HCEC 1CT (cell line): Measurements from ENCODE around the gene INKA2.
"Not testable (repeated sequence)": the region's sequence is repeated elsewhere in the genome, so short reads cannot be mapped to it uniquely, and the experiment has no call there.

Experiments used
- DNase-seq: peaks from one replicate; pipeline ENCODE4 v3.0.0-alpha.2; 2017

Gene INKA2

DNA sequence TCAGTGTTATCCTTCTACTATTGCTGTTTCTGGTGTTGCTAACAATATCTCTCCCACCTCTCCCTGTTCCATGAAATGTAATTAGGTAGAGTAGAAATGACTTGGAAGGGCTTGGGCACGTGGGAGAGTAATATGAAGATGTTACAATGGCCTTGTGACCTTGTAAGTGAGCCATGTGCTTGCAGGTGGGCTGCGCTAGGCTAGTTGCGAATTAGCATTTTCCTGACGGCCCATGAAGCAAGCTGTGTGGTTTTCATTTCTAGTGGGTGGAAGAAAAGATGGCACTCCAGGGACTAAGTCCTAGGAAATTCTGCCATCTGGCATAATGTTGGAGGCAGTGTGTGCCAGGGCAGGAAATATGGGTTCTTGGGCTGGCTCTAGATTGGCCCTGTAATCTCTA lies 8.8 kb upstream of the INKA2 start:
- DNase-seq, result no peak

GRCh38 chr1:111747282-111747734 lies 8.1 kb upstream of the INKA2 start:
- peak; percentile 79 for DNase-seq

- no peak for DNase-seq
Observed at GRCh38 chr1:111746614-111746999, 7.4 kb upstream of the INKA2 start.

DNA sequence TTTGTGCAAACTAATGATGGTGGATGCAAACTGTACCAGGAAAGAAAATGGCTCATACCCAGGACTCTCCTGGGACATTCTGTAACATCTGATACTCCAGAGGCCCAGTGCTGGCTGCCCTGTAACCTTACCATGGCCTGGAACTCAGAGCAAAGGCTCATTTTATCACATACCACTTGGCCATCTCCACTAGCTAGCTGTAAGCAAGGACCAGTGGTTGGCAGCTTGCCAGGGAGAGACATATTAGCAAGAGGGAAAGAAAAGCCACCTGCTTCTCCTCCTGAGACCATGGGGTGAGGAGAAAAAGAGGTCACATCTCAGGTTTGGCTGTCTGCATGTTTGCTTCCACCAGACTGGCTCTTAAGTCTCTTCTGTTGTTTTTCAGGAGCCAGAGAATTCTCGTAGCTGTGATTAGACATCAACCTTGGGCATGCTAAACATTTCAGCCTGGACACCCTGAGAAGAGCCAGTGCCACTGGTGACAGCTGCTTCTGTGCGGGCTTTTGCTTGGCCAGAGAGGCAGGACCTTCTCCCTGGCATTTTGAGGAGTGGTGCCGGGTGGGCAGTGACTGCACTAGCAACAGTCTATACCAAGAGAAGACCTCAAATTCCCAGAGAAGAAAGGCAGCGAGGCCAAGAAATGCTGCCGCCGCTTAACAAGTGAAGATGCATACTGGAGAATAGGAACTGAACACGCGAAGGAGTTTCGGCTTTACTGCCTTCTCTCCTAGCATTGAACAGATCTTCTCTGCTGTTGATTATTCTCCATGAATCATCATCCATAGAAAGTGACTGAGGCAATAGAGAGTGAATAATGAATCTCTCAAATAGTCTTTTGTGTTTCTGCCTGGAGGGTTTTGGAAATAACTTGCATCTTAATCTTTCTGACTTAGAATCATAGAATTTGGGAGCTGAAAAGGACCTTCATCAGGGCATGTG lies 6.7 kb upstream of the INKA2 start:
- DNase-seq, result no peak

DNA sequence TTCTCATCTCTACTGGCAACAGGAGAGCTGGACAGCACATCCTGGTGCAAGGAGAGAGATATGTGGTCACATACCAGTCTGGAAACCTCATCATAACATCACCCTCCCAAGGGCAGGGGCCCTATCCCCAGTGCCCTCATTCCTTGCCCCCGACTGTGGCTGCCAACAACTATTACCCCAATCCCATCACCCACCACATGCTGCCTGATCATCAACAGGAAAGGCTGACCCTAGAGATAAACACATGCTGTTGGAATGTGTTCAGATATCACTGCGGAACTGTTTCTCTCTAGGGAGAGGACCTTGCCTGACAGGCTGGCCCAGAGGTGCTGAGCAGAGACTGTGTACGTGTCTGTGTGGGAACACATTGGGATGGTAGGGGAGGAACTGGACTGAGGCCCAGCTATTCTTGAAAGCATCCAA lies 4.5 kb upstream of the INKA2 start:
- peak; percentile 53 for DNase-seq

DNA sequence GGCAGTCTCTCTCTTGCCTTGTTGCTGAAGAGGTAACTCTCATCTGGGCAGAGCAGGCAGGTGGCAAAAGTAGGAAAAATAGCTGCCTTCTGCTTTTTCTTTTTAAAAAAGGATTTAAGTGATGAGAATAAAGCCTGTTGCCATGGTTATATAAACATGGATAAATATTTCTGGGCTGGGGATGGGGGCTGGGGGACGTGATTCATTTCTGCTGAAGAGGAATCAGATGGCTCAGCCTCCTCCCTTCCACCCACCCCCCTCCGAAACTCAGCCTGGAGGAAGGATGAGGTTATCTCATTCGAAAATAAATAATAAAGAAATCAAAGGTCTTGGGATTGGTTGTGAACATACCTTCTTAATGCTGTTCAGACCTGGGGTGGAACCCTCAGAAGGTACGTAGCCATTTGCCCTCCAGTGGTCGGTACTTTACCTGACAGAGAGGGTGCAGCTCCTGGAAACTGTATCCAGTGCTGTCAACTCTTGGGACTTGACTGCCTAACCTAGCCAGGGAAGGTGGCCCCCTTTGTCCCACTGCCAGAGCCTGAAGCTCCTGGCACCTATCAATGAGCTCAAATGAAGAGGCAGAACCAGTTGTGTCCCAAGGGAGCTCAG lies 3.8 kb upstream of the INKA2 start:
- DNase-seq, result no peak

- not testable (repeated sequence) for DNase-seq
Observed at GRCh38 chr1:111742292-111742691, 3.1 kb upstream of the INKA2 start.

- DNase-seq, result peak; percentile 63
Observed at GRCh38 chr1:111739925-111740765, 950 bp upstream of the INKA2 start.

DNA sequence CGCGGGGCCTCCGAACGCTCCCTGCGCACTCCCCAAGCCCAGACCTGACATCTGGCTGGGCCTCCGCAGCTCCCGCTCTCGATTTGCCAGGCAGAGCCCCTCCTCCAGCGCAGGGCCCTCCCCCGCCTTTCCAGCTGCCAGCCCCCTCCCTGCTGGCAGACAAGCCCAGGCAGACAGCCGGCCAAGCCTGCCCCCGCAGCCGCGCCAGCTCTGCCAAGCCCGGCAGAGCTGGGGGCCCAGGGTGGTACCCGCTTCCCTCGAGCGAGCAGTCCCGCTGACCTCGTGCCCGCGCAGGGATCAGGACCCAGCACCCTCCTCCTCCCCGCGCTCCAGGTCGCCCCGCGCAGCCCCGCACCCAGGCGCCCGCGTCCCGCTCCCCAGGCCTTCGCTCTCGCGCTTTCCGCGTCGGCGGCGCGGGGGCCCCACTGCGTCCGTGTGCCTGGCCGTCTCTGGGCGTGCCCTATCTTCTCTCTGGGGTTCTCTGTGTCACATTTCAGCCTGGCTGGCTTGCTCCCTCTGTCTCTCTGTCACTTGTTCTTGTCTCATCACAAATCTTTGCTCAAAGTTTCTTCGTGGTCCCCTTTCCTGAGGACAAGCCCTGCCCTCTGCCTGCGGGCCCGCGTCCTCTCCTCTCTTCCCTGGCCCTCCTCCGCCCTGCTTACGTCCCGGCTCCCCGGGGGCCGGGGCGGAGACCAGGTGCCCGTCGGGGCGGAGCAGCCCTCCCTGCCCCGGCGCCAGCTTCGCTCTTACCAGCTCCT lies 580 bp downstream of the INKA2 start:
- peak; percentile 54 for DNase-seq

GRCh38 chr1:111738133-111738435 lies 1.1 kb downstream of the INKA2 start:
- DNase-seq, result no peak

- DNase-seq, result no peak
Observed at GRCh38 chr1:111737216-111738132, 1.7 kb downstream of the INKA2 start.

- no peak for DNase-seq
Observed at GRCh38 chr1:111736548-111737215, 2.5 kb downstream of the INKA2 start.

- DNase-seq, result no peak
Observed at GRCh38 chr1:111735858-111736544, 3.2 kb downstream of the INKA2 start.

DNA sequence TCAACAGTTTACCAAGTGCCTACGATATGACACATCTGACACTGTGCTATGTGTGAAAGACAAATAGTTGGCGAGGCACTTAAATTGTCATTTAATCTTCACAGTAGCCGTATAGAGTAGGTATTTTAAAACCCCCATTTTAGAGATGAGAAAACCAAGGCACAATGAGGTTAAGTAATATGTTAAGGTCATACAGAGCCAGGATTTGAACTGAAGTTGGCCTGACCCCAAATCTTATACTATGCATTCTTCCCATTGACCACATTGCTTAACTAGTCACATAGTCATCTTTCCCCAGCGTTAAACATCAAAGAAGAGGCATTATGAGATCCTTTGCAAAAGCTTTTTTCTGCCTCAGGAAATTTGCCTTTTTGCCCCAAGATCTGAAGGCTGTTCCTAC lies 3.9 kb downstream of the INKA2 start:
- no peak for DNase-seq

GRCh38 chr1:111734856-111735255 lies 4.3 kb downstream of the INKA2 start:
- DNase-seq, result no peak

- DNase-seq, result no peak
Observed at GRCh38 chr1:111734426-111734825, 4.8 kb downstream of the INKA2 start.

DNA sequence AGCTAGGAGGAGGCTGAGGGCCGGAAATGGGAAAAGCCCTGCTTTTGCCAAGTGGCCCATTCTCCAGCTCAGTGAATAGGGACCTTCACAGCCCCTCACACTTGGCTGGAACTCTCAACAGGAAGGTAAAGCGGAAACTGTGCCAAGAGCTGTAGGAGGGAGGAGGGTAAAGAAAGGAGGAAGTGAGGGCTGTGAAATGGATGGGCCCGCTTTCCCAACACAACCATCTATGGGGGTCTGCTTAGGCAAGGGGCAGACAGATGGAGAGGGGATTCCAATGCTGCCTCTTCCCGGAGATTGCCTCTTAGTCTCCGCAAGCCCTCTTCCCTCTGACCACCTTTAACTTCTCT lies 5.2 kb downstream of the INKA2 start:
- no peak for DNase-seq

- DNase-seq, result peak; percentile 99
Observed at GRCh38 chr1:111733183-111733991, 5.8 kb downstream of the INKA2 start.

GRCh38 chr1:111732718-111733117 lies 6.5 kb downstream of the INKA2 start:
- no peak for DNase-seq

GRCh38 chr1:111731956-111732355 lies 7.2 kb downstream of the INKA2 start:
- DNase-seq, result no peak
